Activated CD8-positive, alpha-beta memory T cell treated with anti-CD3 and anti-CD28 coated beads, Interleukin-2, amount 50 U/mL, for 48 hours (primary cell): Measurements from ENCODE around the gene C14orf180.
"Not testable (repeated sequence)": the region's sequence is repeated elsewhere in the genome, so short reads cannot be mapped to it uniquely, and the experiment has no call there.

Experiments
- DNase-seq: peaks from one replicate; pipeline ENCODE4 v3.0.0-alpha.2; 2020

C14orf180 gene

DNA sequence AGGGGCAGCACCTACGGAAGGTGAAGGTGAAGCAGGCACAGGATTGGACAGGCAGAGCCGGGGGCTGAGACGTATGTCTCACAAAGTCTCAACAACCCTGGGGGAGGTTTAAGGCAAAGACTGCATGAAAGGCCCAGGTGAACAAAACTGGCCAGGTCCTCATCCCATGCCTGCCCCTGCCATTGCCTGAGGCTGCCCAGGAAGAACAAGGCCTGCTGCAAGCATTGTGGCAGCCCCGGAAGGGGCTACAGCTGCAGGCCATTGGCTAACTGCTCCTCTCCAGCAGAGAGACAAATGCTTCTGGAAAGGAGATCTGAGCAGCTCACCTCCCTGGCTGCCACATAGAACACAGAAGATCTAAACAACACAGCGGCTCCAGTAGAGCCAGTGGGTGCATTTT is 45.4 kb downstream of the C14orf180 start:
- no peak for DNase-seq

DNA sequence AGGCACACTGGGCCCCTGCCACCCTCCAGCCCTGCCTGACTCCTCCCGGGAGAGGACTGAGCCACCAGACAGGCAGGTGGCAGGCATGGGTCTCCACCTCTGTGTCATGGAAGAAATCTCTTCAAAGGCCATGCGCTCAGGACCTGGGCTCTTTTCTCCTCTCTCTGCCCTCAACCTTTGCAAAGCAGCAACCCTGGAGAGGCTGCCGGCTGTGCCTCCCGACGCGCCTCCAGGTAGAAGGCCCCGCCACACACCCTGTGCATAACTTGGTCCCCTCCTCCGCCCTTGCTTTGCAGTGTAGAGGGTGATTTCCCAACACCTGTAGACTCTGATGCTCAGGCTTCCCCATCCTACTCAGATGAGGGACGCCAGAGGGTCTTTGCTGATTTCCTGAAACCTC is 53.2 kb downstream of the C14orf180 start:
- no peak for DNase-seq

DNA sequence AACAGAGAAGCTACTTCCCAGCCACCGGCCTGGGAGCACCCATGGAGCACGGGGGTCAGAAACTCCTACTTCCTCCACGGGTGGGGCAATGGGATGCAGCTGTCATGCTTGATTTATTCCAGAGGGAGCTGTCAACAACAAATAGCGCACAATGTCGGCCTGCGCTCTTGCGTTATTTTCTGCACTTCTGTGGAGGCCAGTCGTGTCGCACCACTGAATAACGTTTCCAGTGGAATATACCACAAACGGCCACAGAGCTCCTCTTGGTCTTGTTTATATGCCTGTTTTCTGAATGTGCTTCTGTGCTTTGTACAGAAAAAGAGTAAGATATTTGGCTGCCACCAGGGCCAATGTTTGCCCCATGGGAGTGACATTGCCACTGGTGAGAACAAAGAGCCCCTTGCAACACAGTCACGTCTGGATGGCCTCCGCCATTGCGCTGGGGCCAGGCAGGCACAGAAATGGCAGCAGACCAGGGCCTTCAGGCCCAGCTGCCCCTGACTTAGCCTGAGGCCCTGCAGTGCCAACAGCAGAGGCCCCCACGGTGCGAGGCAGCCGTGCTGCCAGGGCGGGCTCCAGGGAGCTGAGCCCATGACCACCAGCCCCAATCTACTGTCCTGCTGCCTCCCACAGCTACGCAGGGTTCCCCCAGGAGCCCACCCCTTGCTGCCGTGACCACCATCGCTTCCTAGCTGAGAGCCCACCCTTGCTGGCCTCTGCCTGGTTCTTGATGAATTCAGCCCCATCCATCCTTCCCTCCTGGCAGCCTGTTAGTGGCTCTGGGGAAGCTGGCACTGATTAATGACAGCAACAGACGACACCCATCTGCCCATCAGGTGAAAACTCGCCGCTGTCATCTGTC is 53.9 kb downstream of the C14orf180 start:
- DNase-seq: no peak

DNA sequence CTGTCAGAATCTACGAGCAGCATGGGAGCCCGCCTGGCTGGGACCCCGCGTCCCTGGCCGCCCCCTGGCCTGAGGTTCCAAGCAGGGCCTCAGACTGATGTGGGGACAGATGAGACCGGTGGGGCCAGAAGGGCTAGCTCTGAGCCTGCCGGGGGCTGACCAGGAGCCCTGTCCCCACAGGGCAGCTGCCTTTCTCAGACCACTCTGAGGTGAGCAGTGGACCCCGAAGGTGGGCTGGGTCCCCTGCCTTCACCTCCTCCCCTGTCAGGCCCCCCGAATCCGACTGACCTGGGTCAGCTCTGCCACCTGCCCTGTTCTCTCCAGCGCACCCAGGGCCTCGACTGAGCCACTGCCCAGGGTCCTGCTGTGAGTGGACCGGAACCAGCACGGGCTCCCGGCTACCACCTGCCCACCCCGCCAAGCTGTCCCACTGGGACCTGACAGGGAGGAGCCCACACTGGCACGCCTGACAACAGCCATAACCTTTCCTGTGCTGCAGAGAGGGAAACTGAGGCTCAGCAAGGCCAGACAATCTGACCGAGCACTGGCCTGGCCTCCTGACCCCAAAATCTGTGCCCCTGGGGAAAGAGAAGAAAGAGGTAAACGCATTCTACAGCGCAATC is 54.7 kb downstream of the C14orf180 start:
- no peak for DNase-seq

DNA sequence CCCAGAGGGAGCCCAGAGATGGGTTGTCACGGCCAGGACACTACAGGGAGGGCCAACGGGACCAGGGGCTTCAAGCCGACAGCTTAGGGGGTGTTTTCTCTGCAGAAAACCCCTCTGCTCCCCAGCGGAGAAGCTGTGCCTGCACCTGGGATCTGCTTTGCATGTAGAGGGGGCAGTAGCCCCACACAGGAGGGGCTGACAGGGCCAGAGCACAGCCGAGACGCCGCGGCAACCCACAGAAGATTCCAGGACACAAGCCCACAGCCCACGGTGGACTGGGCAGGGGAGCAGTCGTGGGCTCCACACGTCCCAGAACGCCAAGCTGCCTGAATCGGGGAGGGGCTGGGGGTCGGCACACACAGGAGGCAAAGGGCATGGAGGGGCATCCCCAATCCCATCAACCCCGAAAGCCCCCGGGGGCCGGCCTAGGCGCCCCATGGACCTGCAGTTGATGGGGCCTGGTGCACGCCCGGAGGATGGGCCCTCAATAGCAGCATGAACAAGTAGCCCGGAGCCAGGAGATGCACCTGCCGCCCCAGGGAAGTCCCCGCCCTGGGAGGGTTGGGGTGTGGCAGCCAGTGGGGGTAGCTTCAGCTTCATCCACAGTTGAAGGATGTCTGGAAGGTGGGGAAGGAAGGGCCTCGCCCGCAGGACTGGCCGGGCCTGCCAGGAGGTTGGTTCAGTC is 55.5 kb downstream of the C14orf180 start:
- no peak for DNase-seq

DNA sequence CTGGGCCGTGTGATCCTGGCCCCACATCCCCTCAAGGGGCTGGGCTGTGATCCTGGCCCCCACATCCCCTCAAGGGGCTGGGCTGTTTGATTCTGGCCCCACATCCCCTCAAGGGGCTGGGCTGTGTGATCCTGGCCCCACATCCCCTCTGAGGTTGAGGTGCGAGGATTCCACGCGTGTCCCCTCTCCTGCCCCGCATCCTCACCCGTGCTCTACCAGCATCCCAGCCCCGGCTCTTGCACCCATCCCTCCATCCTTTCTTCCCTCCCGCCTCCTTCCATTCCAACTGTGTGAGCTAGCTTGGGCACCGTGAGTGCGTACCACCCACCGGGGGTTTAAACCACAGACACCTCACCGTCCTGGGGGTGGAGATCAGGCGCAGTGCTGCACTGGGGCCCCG is 56.2 kb downstream of the C14orf180 start:
- DNase-seq: no peak

DNA sequence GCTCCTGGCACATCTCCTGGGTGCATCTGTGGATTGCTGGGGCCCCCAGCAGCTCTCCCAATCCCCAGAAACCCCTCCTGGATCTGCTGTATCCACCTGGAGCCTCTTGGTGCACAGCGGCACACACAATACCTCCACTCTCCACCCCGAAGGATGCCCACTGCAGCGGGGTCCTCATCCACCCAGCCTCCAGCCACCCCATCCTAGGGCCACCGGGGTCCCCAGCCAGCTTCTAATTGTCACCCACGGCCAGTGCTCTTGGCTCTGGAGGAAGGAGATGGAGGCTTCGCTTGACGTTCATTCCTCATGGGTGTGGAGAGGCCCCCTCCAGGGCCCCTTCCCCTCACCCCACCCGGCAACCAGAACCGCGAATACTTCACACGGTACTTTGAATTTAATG is 56.6 kb downstream of the C14orf180 start:
- DNase-seq: no peak

DNA sequence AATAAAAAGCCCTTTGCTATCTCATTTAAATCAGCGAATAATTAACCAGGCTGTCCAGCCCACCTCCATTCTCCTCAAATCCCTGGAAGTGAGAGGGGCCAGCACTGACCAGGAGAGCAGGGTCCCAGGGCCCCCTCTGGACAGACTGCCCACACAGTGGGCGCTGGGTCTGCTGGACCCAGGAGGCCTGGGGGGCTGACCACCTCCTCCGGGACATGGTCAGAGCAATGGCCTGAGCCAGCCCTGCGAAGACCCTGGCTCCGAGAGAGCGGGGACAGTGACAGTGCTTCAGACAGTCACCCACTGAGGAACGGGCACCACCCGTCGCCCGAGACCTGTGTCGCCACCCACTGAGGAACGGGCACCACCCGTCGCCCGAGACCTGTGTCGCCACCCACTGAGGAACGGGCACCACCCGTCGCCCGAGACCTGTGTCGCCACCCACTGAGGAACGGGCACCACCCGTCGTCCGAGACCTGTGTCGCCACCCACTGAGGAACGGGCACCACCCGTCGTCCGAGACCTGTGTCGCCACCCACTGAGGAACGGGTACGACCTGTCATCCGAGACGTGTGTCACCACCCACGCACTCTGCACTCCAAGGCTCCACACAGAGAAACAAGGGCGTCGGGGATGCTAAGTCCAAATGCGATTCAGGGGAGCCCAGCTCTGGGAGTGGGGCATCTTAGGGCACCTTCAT is 57.4 kb downstream of the C14orf180 start:
- DNase-seq: not testable (repeated sequence)

DNA sequence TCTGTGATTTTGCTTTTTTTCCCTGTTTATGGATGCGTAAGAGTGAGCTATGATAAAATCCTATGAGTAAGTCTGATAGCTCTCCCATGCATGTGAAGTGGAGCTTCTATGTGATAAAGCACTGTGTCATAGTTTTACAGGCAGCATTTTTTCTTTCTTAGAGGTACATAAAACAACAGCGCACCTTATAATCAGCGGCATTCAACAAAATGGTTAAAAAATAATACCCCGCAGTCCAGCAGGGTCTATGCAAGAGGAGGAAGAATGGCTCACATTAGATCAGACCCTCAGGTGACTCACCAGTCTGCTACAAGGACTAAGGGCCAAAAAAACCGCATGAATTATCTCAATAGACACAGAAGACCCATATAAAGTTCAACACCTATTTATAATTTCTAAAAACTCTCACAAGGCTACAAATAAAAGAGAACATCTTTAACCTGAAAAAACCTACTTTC is 58.0 kb downstream of the C14orf180 start:
- DNase-seq: no peak

DNA sequence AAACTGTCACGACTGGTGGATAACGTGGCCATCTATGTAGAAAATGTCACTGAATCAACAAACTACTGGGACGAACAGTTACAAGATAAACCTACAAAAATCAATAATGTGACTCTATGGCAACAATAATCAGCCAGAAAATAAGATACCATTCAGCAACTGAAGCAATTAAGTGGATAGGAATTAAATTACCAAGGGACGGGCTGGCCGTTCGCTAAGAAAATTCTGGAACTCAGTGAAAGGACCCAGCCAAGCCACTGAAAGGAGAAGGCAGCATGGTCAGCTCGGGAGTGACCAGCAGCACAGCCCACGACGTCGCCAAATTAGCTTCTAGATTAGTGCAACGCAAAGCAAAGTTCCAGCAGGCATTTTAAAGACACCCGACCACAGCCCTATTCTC is 58.6 kb downstream of the C14orf180 start:
- no peak for DNase-seq

DNA sequence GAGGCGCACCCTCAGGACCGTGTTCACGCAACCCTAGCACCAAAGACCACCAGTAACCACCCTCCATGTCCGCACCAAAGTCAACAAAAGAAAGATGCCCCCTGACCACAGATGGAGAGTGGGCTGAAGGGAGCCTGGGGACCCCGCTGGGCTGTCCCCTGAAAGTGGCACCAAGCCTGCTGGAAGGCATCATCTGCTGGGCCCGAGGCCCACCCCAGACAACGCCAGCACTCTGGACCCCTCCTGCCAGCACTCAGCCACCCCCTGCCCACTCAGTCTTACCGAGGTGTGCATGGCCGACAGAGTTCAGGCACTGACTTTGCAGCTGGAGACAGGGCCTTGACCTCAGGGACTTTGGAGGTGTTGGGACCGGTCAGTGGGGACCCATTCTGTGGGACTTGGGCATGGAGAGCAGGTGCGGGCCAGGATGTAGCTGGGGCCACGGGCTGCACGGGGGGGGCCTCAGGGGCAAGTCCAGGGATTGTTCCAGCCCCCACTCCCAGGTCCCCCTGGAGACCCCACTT is 59.4 kb downstream of the C14orf180 start:
- no peak for DNase-seq

DNA sequence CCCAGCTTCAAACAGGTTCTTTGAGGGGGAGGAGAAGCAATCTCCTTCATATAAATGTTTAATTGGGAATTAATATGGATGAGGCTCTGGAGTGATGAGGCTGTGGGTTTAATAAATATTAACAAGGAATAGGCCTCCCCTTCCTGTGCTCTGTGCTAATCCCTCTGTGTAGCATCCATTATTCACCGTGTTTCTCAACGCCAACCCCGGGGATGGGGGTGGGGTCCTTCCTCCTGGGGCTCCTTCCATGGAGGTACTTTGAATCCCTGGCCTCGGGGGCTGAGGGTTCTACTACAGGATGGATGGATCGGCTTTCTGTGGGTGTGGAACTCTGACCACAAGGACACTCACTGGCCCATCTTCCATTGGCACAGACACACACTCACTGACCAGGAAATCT is 59.9 kb downstream of the C14orf180 start:
- DNase-seq: no peak
